Neutrophil (primary cell): ENCODE measurements around the gene TRDN.

Source experiments
- H3K27ac ChIP-seq: fragments of 200-600 bp; sonication (generic); 2 replicates; pipeline ENCODE4 v1.5.1; 2016; ENCODE audit warnings: mild to moderate bottlenecking, moderate library complexity
- H3K27me3 ChIP-seq: fragments of 200-600 bp; sonication (generic); 2 replicates; pipeline ENCODE4 v1.6.0; 2016; ENCODE audit warnings: mild to moderate bottlenecking
- H3K36me3 ChIP-seq: fragments of 200-600 bp; sonication (generic); 2 replicates; pipeline ENCODE4 v1.5.1; 2017
- H3K4me1 ChIP-seq, 2 experiments: fragments of 200-600 bp in 1 of 2; sonication (generic) in 1 of 2; 1 replicate in 1 of 2; 2 replicates in 1 of 2; pipeline versions ENCODE4 v1.5.1 to v1.6.1; 2013 to 2016; ENCODE audit warnings: low read depth in 1 of 2, low read length in 1 of 2, mild to moderate bottlenecking in 1 of 2, moderate library complexity in 1 of 2; ENCODE audit not compliant: control insufficient read depth in 1 of 2, insufficient read depth in 1 of 2
- H3K4me3 ChIP-seq, 2 experiments: fragments of 200-600 bp in 1 of 2; sonication (generic) in 1 of 2; 1 replicate in 1 of 2; 2 replicates in 1 of 2; pipeline ENCODE4 v1.5.1; 2013 to 2016; ENCODE audit warnings: low read depth in 1 of 2, low read length in 1 of 2, mild to moderate bottlenecking in 1 of 2, moderate library complexity in 1 of 2
- H3K9me3 ChIP-seq: fragments of 200-600 bp; sonication (generic); 2 replicates; pipeline ENCODE4 v1.5.1; 2016
- TF ChIP-seq, protein P1 (sequence below): fragments of 200-600 bp; sonication (generic); IDR thresholded peaks from 2 replicates; pipeline ENCODE4 v1.5.1; 2016; ENCODE audit warnings: antibody characterized with exemption

TRDN gene

DNA sequence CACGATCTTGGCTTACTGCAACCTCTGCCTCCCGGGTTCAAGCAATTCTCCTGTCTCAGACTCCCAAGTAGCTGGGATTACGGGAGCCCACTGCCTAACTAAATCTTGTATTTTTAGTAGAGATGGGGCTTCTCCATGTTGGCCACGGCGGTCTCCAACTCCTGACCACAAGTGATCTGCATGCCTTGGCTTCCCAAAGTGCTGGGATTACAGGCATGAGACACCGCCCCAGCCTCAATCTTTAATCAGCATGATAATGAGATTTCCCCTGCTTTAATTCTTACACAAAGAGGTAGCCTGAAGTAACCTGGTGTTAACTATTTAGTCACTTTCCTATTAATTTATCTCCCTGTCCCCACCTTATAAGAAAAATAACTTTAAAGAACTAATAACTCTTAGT, 31.3 kb upstream of the TRDN start:
- Histone ChIP-seq H3K9me3 (no peaks in the 10 kb centered on the region), H3K4me1 (no peaks in the 10 kb centered on the region), H3K4me3 (no peak overlapping the region), H3K27ac (no peak overlapping the region), H3K27me3 (no peaks in the 10 kb centered on the region), H3K36me3 (no peaks in the 10 kb centered on the region)
- TF ChIP-seq, protein P1, sequence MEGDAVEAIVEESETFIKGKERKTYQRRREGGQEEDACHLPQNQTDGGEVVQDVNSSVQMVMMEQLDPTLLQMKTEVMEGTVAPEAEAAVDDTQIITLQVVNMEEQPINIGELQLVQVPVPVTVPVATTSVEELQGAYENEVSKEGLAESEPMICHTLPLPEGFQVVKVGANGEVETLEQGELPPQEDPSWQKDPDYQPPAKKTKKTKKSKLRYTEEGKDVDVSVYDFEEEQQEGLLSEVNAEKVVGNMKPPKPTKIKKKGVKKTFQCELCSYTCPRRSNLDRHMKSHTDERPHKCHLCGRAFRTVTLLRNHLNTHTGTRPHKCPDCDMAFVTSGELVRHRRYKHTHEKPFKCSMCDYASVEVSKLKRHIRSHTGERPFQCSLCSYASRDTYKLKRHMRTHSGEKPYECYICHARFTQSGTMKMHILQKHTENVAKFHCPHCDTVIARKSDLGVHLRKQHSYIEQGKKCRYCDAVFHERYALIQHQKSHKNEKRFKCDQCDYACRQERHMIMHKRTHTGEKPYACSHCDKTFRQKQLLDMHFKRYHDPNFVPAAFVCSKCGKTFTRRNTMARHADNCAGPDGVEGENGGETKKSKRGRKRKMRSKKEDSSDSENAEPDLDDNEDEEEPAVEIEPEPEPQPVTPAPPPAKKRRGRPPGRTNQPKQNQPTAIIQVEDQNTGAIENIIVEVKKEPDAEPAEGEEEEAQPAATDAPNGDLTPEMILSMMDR, result no peak

DNA sequence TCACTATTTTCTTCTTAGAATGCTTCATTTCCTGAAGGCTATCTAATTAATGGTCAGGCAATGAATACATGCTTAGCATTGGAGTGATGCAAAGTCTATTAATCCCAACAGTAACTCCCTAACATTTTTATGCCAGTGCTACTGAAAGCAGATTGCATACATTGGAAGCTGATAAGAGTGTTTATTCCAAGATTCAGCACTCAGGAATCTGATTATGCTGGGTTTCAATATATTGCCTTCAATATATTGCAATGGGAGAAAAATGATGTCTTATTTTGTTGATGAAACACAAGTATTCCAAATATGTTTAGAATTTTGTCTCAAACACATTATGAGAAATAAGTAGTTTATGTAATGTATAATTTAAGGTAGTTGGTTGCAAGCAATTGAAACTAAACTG, 26.7 kb upstream of the TRDN start:
- no peak overlapping the region for H3K4me3 ChIP-seq
- no peaks in the 10 kb centered on the region for H3K36me3 ChIP-seq
- no peaks in the 10 kb centered on the region for H3K9me3 ChIP-seq
- no peak overlapping the region for H3K27ac ChIP-seq
- TF ChIP-seq, protein P1, result no peak
- H3K4me1 ChIP-seq, result no peaks in the 10 kb centered on the region
- H3K27me3 ChIP-seq, result no peaks in the 10 kb centered on the region

DNA sequence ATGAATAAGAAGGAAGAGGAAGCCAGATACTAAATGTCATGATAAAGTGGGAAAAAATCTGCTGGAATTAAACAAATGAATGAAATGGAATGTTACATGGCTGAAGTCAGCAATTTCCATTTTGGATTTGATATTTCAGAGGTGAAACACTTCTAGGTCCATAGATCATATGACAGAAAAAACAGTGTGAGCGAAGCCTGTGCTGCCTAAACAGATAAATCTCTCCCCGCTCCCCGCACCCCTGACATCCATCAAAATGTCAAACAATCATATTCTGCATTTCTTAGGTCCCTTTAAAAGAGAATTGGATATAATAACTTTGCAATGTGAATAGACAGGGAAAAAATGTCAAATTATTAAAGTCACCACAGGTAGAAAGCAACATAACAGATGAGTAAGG, 26.0 kb upstream of the TRDN start:
- no peaks in the 10 kb centered on the region for H3K9me3 ChIP-seq
- no peaks in the 10 kb centered on the region for H3K4me1 ChIP-seq
- no peaks in the 10 kb centered on the region for H3K27me3 ChIP-seq
- no peaks in the 10 kb centered on the region for H3K36me3 ChIP-seq
- H3K27ac ChIP-seq, result no peak overlapping the region
- TF ChIP-seq, protein P1, result no peak
- no peak overlapping the region for H3K4me3 ChIP-seq

DNA sequence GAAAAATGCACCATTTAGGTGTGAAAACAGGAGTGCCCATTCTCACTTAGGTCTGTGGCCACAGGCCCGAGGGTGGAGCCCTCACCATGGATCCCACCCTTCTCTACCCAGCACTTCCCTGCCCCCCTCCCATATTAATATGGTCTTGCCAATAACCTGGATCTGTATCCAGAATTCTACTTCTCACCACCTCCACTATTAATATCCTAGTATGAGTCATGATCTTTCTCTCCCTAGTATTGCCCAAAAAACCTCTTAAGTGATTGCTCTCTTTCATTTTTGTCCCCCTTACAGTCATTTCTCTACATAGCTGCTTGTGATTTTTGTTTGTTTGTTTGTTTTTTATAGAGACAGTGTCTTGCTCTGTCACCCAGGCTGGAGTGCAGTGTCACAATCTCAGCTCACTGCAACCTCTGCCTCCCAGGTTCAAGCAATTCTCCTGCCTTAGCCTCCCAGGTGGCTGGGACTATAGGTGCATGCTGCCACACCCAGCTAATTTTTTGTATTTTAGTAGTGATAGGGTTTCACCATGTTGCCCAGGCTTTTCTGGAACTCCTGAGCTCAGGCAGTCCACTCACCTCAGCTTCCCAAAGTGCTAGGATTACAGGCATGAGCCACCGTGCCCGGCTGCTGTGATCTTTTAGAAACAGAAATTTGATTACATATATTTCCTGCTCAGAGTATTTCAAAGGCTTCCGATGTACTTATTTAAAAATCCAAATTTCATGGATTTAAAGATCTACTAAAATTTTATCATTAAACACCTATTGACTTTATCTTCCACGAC, 24.5 kb upstream of the TRDN start:
- Histone ChIP-seq H3K4me3 (no peak overlapping the region), H3K27ac (no peak overlapping the region), H3K9me3 (no peaks in the 10 kb centered on the region), H3K36me3 (no peaks in the 10 kb centered on the region), H3K27me3 (no peaks in the 10 kb centered on the region), H3K4me1 (no peaks in the 10 kb centered on the region)
- TF ChIP-seq, protein P1, result no peak

DNA sequence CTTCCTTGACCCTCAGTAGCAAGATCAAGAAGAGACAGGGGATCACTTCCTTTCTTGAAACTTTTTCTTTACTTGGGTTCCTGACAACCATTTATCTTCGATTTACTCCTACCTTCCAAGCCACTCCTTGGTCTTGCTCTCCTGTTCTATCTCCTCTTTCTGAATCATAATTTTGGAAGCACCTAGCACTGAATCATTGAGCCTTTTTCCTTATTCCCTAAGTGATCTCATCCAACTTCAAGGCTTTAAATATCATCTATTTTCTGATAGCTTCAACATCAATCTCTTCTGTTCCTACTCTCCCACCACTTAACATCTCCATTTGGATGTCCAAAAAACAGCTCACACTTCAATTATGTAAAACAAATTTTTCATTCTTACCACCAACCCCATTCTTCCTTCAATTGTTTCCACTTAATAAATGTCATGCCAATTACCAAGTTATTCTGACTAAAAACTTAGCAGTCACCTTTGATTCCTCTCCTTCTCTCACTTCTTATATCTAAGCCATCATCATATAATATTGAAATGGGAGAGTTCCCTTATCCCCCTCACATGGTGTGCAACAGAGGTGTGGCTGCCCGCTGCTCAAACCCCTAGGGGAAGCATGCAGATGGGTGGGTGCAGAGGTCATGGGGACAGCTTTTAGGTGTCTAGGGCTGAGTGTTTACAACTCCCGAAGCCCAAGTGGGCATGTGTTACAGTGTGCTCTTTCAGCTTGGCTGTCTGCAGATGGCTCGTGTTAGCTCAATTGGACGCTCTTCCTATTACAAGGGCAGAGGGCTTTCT, 23.4 kb upstream of the TRDN start:
- H3K36me3 ChIP-seq, result no peaks in the 10 kb centered on the region
- no peak overlapping the region for H3K27ac ChIP-seq
- no peaks in the 10 kb centered on the region for H3K27me3 ChIP-seq
- no peaks in the 10 kb centered on the region for H3K9me3 ChIP-seq
- H3K4me3 ChIP-seq, result no peak overlapping the region
- TF ChIP-seq, protein P1, result no peak
- H3K4me1 ChIP-seq, result no peaks in the 10 kb centered on the region
